ENCODE results near the gene CCR6. TPM values are rescaled to one million over a fixed set of nuclear protein-coding genes. Genes with fewer than 3 reads are reported as not detected.
"Not testable (repeated sequence)": the region's sequence is repeated elsewhere in the genome, so short reads cannot be mapped to it uniquely, and the experiment has no call there.

The CCR6 gene
- polyA plus RNA-seq, 1 experiment, result not detected

GRCh38 chr6:167087857-167088354 lies 35.0 kb upstream of the CCR6 start:
- ChIA-PET CTCF (no interaction called here), POLR2A (no interaction called here)
- no peak for DNase-seq (ENCODE audit: low read depth)
- no peak for TF ChIP-seq CTCF (IDR thresholded peaks at IDR 0.05; ENCODE audit: insufficient read depth, low read depth, low read length)
- H3K36me3 ChIP-seq (ENCODE audit: control insufficient read depth, insufficient read depth, low read length), result no peaks in the 10 kb centered on the region
- H3K27me3 ChIP-seq (ENCODE audit: control insufficient read depth, insufficient read depth, low read length), result no peaks in the 10 kb centered on the region
- H3K4me3 ChIP-seq (ENCODE audit: low read depth, low read length), result no peak overlapping the region

GRCh38 chr6:167088741-167089140 lies 34.2 kb upstream of the CCR6 start:
- CTCF ChIA-PET; DNase-seq (ENCODE audit: low read depth); POLR2A ChIA-PET; H3K27me3 ChIP-seq (ENCODE audit: control insufficient read depth, insufficient read depth, low read length); H3K36me3 ChIP-seq (ENCODE audit: control insufficient read depth, insufficient read depth, low read length); H3K4me3 ChIP-seq (ENCODE audit: low read depth, low read length): not testable (repeated sequence)

- no peak overlapping the region for H3K4me3 ChIP-seq (ENCODE audit: low read depth, low read length)
- H3K36me3 ChIP-seq (ENCODE audit: control insufficient read depth, insufficient read depth, low read length), result no peaks in the 10 kb centered on the region
- H3K27me3 ChIP-seq (ENCODE audit: control insufficient read depth, insufficient read depth, low read length), result no peaks in the 10 kb centered on the region
- POLR2A ChIA-PET, result no interaction called here
- no peak for TF ChIP-seq CTCF (IDR thresholded peaks at IDR 0.05; ENCODE audit: insufficient read depth, low read depth, low read length)
- CTCF ChIA-PET, result no interaction called here
- DNase-seq (ENCODE audit: low read depth), result no peak
Observed at GRCh38 chr6:167089243-167090142, 33.4 kb upstream of the CCR6 start.

GRCh38 chr6:167090171-167090570 lies 32.7 kb upstream of the CCR6 start:
- ChIA-PET POLR2A (no interaction called here), CTCF (no interaction called here)
- H3K36me3 ChIP-seq (ENCODE audit: control insufficient read depth, insufficient read depth, low read length), result no peaks in the 10 kb centered on the region
- TF ChIP-seq CTCF (IDR thresholded peaks at IDR 0.05; ENCODE audit: insufficient read depth, low read depth, low read length), result no peak
- no peaks in the 10 kb centered on the region for H3K27me3 ChIP-seq (ENCODE audit: control insufficient read depth, insufficient read depth, low read length)
- H3K4me3 ChIP-seq (ENCODE audit: low read depth, low read length), result no peak overlapping the region
- DNase-seq (ENCODE audit: low read depth), result no peak

- Histone ChIP-seq H3K36me3 (ENCODE audit: control insufficient read depth, insufficient read depth, low read length) (no peaks in the 10 kb centered on the region), H3K4me3 (ENCODE audit: low read depth, low read length) (no peak overlapping the region), H3K27me3 (ENCODE audit: control insufficient read depth, insufficient read depth, low read length) (no peaks in the 10 kb centered on the region)
- CTCF ChIA-PET, result interaction anchor here (0.6 kb wide), 1 partner anchor 35 kb away, joined by 3 read pairs; no protein-coding TSS in a partner anchor
- no peak for TF ChIP-seq CTCF (IDR thresholded peaks at IDR 0.05; ENCODE audit: insufficient read depth, low read depth, low read length)
- POLR2A ChIA-PET, result no interaction called here
- DNase-seq (ENCODE audit: low read depth), result no peak
Observed at GRCh38 chr6:167091026-167091804, 31.7 kb upstream of the CCR6 start.

Data from BJ (cell line).